Pancreas (tissue), 10 donors: ENCODE results near the gene UBR4. TPM values are rescaled to one million over a fixed set of nuclear protein-coding genes. Genes with fewer than 3 reads are reported as not detected.
A peak's percentile ranks its signal among the peaks of the same experiment; 100 is the strongest.

Source experiments
- ATAC-seq, 4 donors: fragments of 200-7000 bp; cut with Tn5 transposase; one replicate each; pipeline versions ENCODE4 v1.8.0 to v1.9.1; 2020; ENCODE audit warnings: mild to moderate bottlenecking in 4 of 4, moderate library complexity in 4 of 4
- DNase-seq, 6 donors: peaks; one replicate each; pipeline ENCODE4 v3.0.0-alpha.2; 2020
- FAIRE-seq: peaks from 2 replicates; lab custom pipeline; 2012; peaks lifted over from hg19 to GRCh38; lab: Jason Lieb, UNC
- H3K27ac ChIP-seq, 4 donors: fragments of 200-600 bp; sonication (generic); 1 replicate in 3 of 4; 2 replicates in 1 of 4; pipeline versions ENCODE4 v1.5.0 to v1.8.0; 2020
- H3K27me3 ChIP-seq, 4 donors: fragments of 200-600 bp; one replicate each; pipeline ENCODE4 v1.8.0; 2021
- H3K36me3 ChIP-seq, 3 donors: fragments of 200-600 bp; sonication (generic) in 1 of 3; one replicate each; pipeline versions ENCODE4 v1.5.0 to v1.8.0; 2020 to 2021
- H3K4me1 ChIP-seq, 3 donors: fragments of 200-600 bp; one replicate each; pipeline ENCODE4 v1.8.0; 2021
- H3K4me3 ChIP-seq, 4 donors: fragments of 200-600 bp; sonication (generic) in 2 of 4; one replicate each; pipeline versions ENCODE4 v1.5.0 to v1.8.0; 2020 to 2021
- H3K9me3 ChIP-seq, 4 donors: fragments of 200-600 bp; one replicate each; pipeline ENCODE4 v1.8.0; 2021
- CTCF ChIP-seq, 4 donors: fragments of 200-600 bp; sonication (generic) in 3 of 4; IDR thresholded peaks; one replicate each; pipeline versions ENCODE4 v1.5.0 to v1.8.0; 2021; ENCODE audit warnings: antibody characterized with exemption in 4 of 4
- WGBS, 2 donors: extraction: QIAGEN DNeasy Blood & Tissue Kit; methylation state at CpG; one replicate each; pipeline ENCODE4 v1.1.7; 2013; 5-methylcytosine and 5-hydroxymethylcytosine counted together
- intact Hi-C, 3 donors: fragments of 100-400 bp; cut with DNase I; formaldehyde crosslinking; loops; one replicate each; pipeline versions ENCODE4 v1.11.1 to v1.14.2; 2022
- polyA plus RNA-seq, 2 donors: library from polyadenylated mRNA; stranded (reverse); fragments of 200-250 nt; gene quantifications; one replicate each; pipeline ENCODE4 v1.2.3, GENCODE V29; 2013
- total RNA-seq, 6 donors: library from RNA; stranded (reverse); fragmentation: NEBNext Ultra II Directional in 4 of 6; extraction: Animal tissue kit (Norgen Biotek cat#: 25700) in 4 of 6; gene quantifications; one replicate each; pipeline versions ENCODE4 v1.2.1 to v1.2.4, GENCODE V29; 2021 to 2023
- donor health status: healthy with polysubstance abuse.
- donor health status: DM: no; HTN: no; CAD: no; lungs with moderate emphysema.
- donor health status: DM: no; HTN: no; CAD: no.
- donor health status: control.
- donor health status: control.
- donor health status: Bipolar disorder and iron deficiency.
- donor health status: DM: yes; HTN: yes; CAD: no.
- donor health status: DM: no; HTN: no; CAD: no.
- donor health status: DM: no; HTN: no; CAD: no.
- donor health status: DM: yes; HTN: yes; CAD: no.

UBR4 gene
- total and polyA plus RNA-seq, 8 donors, result 45.3 to 140 (median 65.5) TPM

- ATAC-seq (no peak), DNase-seq (no peak), FAIRE-seq (no peak)
- intact Hi-C loops, result no loop called here
- H3K4me1 ChIP-seq, result peaks cover 0 to 15% (median 9%) of the 10 kb centered on the region in 3 donors
- H3K4me3 ChIP-seq, result no peak overlapping the region
- 92 to 98% methylated on average over 5 of the region's 5 CpGs for WGBS, 2 donors
- no peak for TF ChIP-seq CTCF (IDR thresholded peaks at IDR 0.05)
- H3K9me3 ChIP-seq, result no peaks in the 10 kb centered on the region
- H3K27me3 ChIP-seq, result no peaks in the 10 kb centered on the region
- no peak overlapping the region for H3K27ac ChIP-seq
- H3K36me3 ChIP-seq, result no peaks in the 10 kb centered on the region
Observed at GRCh38 chr1:19049798-19050197, 160.3 kb downstream of the UBR4 start.

GRCh38 chr1:19049128-19049768 is 160.8 kb downstream of the UBR4 start:
- intact Hi-C loops, result no loop called here
- no peak for TF ChIP-seq CTCF (IDR thresholded peaks at IDR 0.05)
- ATAC-seq (peak in 1 of 4 donors; percentile 7), DNase-seq (peak in 1 of 6 donors; percentile 6), FAIRE-seq (no peak)
- Histone ChIP-seq H3K9me3 (no peaks in the 10 kb centered on the region), H3K4me3 (no peak overlapping the region), H3K36me3 (no peaks in the 10 kb centered on the region), H3K27me3 (no peaks in the 10 kb centered on the region), H3K4me1 (peaks cover 0 to 18% (median 9%) of the 10 kb centered on the region in 3 donors), H3K27ac (no peak overlapping the region)
- WGBS, 2 donors, result 69 to 80% methylated on average over 15 of the region's 15 CpGs

- Histone ChIP-seq H3K27me3 (no peaks in the 10 kb centered on the region), H3K36me3 (no peaks in the 10 kb centered on the region), H3K4me1 (peaks cover 4 to 29% (median 15%) of the 10 kb centered on the region in 3 donors), H3K4me3 (no peak overlapping the region), H3K9me3 (no peaks in the 10 kb centered on the region), H3K27ac (peak overlapping the region in 2 of 4 donors; percentile 67 to 69)
- intact Hi-C loops, result no loop called here
- WGBS, 2 donors, result 89 to 93% methylated on average over 10 of the region's 10 CpGs
- FAIRE-seq, result no peak
- ATAC-seq, result no peak
- peak in 2 of 6 donors; percentile 40 to 55 for DNase-seq
- TF ChIP-seq CTCF (IDR thresholded peaks at IDR 0.05), result no peak
Observed at GRCh38 chr1:19046972-19047731, 162.9 kb downstream of the UBR4 start.

- ATAC-seq (peak; percentile 73 to 88 (median 80)), DNase-seq (peak in 5 of 6 donors; percentile 36 to 80 (median 67)), FAIRE-seq (no peak)
- no peak for TF ChIP-seq CTCF (IDR thresholded peaks at IDR 0.05)
- no peaks in the 10 kb centered on the region for H3K9me3 ChIP-seq
- intact Hi-C loops, result no loop called here
- H3K4me1 ChIP-seq, result peaks cover 4 to 29% (median 15%) of the 10 kb centered on the region in 3 donors
- H3K27me3 ChIP-seq, result no peaks in the 10 kb centered on the region
- H3K4me3 ChIP-seq, result no peak overlapping the region
- no peaks in the 10 kb centered on the region for H3K36me3 ChIP-seq
- peak overlapping the region in 2 of 4 donors; percentile 67 to 69 for H3K27ac ChIP-seq
- 48 to 49% methylated on average over 18 of the region's 18 CpGs for WGBS, 2 donors
Observed at GRCh38 chr1:19045898-19046880, 163.9 kb downstream of the UBR4 start.
